Measurements from ENCODE around the gene MRPL43.
"Not testable (repeated sequence)": the region's sequence is repeated elsewhere in the genome, so short reads cannot be mapped to it uniquely, and the experiment has no call there.

Gene MRPL43

DNA sequence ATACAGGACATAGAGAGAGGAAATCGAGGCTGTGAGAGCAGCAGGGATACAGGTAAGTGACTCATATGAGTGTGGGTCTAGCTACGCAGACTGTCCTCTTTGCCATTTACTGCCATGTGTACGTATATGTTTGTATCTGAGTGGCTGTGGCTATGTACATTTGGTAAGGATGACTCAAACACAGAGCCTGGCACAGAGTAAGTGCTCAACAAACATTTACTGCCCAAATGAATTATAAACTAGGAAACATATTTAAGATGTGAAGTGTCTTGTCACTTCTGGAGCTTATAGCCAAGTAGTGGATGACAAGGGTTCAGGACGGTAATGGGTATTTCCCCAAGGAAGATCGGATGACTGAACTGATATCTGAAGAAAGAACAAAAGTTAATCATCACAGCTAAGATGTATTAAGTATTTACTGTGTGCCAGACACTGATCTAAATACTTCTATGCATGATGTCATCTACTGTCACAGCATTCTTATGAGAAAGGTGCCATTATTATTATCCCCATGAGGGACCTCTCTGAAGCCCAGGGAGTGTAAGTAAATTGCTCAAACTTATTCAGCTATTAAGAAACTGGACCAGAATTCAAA is 6.0 kb downstream of the MRPL43 start:
- DNase-seq, result no peak

DNA sequence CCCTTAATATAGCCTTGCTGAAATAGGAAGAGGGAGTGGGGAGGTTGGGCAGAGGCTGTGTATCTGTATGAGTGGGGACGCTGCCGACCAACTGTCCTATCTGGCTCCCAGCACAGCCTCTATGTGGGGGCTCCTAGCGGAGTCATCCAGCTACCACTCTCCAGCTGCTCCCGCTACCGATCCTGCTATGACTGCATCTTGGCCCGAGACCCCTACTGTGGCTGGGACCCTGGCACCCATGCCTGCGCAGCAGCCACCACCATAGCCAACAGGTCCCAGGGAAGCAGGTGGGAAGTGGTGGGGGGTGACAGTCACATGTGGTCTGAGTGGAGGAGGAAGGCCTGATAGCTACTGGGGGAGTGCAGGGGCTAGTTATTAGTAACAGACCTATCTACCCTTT is 6.6 kb downstream of the MRPL43 start:
- DNase-seq, result no peak

DNA sequence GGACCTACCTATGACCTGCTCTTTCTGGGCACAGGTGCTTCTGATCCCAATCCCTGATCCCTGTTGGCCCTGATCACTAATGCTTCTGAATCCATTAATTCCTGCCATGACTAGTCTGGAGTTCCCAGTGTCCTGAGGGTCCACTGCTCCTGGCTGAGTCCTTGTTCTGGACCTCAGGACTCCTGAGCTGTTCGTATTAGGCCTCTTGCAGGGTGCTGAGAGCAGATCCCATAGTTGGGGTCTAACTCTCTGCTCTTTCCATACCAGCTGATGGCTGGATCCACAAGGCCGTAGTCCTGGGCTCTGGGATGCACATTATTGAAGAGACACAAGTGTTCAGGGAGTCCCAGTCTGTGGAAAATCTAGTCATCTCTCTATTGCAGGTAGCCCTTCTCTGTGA is 7.0 kb downstream of the MRPL43 start:
- DNase-seq, result no peak

DNA sequence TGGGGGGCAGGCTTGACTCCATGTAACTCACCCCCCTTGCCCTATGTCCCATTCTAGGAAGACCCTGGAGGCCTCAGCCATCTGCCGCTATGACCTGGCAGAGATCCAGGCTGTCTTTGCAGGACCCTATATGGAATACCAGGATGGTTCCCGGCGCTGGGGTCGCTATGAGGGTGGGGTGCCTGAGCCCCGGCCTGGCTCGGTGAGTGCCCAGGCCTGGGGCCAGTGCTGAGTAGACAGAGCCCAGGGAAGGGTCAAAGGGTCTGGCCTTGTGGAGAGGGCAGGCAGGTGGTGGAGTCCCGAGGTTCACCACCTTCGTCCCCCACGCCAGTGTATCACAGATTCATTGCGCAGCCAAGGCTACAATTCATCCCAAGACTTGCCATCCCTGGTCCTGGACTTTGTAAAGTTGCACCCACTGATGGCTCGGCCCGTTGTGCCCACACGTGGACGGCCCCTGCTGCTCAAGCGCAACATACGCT is 7.5 kb downstream of the MRPL43 start:
- no peak for DNase-seq

DNA sequence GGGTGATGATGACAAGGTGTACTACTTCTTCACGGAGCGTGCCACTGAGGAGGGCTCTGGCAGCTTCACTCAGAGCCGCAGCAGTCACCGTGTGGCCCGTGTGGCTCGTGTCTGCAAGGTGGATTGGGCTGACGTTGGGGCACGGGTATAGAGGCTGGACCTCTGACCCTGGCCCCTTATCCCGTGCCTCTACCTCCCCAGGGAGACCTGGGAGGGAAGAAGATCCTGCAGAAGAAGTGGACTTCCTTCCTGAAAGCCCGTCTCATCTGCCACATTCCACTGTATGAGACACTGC is 8.4 kb downstream of the MRPL43 start:
- no peak for DNase-seq

DNA sequence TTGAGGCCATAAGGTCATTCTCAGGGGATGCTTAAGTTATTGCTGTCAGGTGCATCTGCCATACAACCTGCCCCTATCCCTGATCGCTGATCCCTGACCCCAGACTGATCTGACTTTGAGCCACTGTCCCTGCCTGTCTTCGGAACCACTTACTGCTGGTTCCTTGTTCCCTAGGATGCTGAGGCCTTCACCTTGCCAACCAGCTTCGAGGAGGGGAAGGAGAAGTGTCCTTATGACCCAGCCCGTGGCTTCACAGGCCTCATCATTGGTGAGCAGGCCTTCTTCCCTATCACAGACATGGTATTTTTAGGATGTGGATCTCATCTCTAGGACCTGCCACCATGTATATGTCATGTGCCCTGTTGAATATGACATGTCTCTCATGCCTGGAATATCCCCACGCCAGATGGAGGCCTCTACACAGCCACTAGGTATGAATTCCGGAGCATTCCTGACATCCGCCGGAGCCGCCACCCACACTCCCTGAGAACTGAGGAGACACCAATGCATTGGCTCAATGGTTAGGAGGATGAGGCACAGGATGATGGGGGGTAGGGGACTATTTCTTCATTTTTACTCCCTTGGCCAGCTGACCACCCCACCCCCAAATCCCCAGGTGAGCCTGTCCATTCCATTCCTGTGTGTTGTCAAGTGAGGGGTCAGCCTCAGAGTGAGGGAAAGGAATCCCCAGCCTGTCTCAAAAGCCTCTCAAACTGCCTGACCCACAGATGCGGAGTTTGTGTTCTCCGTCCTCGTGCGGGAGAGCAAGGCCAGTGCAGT is 9.0 kb downstream of the MRPL43 start:
- DNase-seq, result no peak

DNA sequence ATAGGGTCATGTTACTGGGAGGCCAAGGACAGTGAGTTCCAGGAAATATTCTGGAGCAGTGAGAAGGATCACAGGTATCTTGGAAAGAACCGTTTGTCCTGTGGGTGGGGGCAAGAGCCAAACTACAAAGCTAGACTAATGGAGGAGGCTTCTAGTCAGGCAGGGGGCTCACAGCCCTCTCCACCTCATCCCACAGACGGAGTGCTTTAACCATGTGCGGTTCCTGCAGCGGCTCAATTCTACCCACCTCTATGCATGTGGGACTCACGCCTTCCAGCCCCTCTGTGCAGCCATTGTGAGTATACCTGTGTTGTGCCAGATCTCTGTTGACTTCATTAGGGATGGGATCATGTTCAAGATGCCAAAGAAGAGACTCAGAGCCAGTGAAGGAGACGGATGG is 9.9 kb downstream of the MRPL43 start:
- DNase-seq, result no peak

DNA sequence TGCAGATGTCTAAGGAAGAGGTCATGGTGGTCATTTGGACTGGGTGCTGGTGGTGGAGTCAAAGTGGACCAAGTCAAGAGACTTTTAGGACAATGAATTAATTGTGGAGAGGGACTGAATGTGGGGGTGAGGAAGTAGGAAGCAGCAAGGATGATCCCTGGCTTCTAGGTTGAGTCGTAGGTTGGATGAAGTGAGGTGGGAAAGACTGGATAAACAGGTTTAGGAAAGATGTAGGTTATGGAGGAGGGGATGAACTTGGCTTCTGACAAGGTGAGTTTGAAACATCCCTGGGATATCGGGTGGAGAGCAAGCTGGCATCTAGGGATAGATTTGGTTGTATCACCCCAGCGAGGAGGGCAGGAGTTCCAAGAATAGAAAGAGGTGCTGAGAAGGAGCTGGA is 10.4 kb downstream of the MRPL43 start:
- no peak for DNase-seq

DNA sequence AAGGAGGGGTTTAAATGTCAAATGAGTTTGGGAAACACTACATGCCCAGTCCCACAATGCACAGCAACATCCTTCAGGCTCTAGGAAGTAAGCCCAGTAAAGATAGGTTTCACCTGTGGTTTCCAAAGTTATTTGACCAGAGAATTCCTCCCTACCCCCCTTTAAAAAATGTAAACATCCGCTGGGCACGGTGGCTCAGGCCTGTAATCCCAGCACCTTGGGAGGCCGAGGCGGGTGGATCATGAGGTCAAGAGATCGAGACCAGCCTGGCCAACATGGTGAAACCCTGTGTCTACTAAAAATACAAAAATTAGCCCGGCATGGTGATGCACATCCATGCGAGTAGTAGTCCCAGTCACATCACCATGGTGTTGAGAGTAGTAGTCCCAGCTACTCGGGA is 11.9 kb downstream of the MRPL43 start:
- DNase-seq, result not testable (repeated sequence)

DNA sequence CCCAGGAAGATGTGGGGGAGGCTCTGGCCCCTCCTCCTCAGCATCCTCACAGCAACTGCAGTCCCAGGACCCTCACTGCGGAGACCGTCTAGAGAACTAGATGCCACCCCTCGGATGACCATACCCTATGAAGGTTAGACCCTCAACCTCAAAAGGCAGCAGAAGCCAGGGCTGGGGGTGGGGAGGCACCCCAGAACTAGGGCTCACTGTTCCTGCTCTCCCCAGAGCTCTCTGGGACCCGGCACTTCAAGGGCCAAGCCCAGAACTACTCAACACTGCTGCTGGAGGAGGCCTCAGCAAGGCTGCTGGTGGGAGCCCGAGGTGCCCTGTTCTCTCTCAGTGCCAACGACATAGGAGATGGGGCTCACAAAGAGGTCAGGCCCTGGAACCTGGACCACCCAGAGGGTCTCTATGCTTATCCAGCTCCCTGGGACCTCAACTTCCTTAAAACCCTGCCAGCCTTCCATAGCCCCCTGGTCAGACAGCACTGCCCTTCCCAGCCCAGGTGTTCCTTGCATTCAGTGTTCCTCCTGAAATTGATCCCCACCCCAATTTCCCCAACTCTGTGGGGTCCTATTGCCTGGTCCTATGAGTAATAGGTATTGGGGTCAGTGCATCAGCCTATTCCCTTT is 14.3 kb downstream of the MRPL43 start:
- no peak for DNase-seq

DNA sequence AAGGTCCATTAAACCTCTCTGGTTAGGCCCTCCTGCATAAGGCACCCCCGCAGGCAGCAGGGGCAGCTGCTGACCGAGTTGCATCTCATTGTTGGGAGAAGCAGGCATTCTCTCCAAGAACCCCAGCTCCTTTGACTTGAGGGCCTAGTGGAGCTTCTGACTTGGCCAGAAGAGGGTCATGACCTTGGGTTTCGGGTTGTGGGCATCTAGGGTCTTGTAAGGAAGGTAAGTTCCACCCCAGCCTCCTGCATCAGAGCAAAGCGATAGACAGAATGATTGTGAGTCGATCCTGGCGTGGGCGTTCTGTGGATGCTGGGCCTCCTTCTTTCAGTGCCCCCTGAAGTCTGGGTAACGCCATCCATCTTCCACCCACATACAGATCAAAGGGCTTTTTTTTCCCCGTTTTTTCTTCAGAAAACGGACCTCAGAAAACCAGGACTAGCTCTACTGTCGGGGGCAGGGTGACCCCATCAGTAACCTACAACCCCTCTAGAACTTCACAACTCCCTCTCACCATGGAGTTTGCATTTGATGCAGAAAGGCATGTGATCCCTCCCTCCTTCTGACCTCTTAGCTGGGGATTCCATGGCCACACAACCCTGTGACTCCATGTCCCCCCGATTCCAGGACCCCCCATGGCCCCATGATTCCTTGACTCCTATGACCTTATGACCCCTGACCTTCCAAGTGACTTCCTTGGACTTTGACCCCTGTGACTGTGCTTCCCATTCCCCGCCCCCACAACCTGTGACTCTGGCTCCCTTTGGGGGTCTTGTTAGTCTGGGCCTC is 15.0 kb downstream of the MRPL43 start:
- no peak for DNase-seq

DNA sequence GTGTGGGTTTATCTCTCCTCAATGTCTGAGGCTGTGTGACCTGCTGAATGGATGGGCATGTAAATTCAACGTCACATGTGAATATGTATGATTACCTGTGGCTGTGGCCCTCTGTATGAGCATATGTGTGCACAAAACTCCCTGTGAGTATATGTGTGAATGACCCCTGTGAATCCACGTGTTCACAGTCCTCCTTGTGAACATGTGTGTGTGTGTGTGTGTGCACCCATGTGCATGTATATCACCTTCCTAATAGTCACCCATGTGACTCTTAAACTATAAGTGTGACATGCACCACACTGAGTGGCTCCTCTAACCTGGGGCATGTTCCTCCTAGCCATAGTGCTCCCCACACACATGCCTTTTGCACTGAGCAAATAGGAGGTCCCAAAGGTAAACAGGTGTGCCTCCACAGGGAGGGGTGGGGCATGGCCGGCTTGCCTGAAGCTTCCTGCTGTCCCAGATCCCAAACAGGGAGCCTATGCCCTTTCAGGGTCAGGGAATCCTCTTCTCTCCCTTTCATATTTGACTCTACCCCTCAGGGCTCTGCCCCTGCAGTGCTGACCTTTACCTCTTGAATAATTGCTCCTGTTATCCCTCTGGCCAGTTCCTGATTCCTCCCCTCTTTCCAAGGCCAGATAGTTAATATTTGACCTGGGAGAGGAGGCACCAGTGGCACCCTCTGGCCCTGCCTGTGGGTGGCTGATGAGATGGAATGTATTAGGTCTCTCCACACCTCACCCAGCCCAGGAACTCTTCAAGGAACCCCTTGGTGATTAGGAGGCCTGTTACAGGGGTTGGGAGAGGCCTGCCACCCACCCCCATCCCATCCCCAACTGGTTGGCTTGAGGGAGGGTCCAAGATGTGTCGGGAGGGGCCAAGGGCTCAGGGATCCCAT is 16.1 kb downstream of the MRPL43 start:
- DNase-seq, result no peak

DNA sequence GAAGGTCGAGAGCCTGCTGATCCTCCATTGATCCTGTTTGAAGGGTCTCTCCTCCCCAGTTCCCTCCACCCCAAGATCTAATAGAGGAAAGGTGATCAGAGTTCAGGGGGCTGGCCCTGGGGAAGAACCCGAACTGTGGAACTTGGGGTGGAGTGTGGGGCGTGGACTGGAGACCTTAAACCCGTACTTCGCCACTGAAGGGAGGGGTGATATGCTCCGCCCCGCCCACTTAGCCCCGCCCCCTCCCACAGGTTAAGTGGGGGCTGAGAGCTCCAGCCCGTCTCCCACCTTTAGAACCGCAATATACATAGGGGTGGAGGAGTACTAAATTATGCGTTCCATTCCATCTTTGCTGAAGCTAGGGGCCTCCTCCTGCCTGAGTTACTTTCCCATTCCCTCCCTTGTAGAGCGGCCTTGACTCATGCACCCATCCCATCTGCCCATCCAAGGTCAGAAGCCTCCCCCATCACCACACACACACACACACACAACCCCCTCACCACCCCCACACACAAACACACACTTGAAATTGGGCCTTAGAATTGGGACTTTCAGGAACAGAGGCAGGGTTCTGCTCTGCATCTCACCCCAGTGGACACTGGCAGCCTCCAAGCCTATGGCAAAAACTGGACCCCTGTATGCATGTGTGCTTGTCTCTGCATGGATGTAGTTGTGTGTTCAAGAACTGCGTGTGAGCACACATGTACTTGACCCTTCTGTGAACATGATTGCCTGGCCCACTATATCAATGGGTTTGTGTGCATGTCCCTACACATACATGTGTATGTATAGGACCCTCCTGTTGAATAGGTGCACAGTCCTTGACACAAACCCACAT is 17.0 kb downstream of the MRPL43 start:
- no peak for DNase-seq

DNA sequence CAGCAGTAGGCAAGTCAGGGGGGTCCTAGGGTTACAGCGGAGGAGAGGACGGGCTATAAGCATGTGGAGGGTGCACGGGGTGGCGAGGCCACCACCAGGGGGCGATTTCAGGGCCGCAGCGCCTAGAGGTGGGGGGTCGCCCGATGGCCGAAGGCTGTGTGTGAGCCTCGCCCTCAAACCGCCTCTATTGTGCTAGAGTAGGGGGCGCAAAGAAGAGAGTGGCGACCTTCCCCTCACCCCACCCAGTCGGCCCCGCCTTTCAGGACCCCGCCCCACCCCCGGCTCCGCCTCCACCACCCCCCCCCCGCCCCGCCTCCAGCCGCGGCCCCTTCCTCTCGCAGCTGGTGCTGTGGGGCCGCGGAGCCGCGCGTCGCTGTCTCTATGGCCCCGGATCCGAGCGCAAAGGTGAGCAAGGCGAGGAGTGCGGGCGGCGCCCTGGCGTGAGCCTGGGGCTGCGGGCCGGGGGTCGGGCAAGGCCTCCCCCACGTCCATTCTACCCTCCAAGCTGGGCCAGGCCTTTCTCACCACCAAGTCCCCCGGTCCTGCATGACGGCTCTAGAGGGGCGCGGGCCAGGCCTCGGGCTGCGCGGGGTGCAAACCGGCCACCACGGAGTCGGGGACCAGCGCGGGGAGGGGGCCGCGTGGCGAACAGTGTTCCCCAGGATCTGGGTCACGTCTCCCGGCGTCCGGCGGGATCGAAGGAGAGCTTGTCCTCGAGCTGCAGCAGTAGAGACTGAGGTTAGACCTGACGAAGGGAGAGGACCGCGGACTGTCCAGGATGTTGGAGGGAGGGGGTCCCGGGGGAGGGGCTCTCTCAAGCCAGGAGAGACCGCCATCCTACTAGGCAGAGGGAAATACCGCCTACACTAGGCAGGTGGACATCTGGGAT is 17.9 kb downstream of the MRPL43 start, which contains the start of gene SEMA4G:
Gene SEMA4G (plus strand): TSS at position 318 of the 889 bp plus-strand sequence. CDS start 3,409 bp downstream, outside the sequence.
- no peak for DNase-seq

DNA sequence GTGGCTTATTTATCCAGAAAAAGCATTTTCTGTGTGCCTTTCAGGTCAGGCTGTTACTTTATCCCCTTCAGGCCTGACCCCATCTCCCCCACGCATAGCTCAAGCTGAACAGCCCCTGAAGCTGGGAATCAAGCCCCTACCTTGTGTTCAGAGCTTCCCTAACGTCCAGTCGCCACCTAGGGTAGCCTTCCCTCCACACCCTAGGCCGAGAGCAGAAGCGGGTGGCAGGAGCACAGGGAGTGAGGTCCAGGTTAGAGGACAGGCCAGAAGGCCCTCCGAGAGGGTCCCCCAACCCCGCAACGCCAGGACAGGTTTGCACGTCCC is 18.5 kb downstream of the MRPL43 start:
- no peak for DNase-seq

DNA sequence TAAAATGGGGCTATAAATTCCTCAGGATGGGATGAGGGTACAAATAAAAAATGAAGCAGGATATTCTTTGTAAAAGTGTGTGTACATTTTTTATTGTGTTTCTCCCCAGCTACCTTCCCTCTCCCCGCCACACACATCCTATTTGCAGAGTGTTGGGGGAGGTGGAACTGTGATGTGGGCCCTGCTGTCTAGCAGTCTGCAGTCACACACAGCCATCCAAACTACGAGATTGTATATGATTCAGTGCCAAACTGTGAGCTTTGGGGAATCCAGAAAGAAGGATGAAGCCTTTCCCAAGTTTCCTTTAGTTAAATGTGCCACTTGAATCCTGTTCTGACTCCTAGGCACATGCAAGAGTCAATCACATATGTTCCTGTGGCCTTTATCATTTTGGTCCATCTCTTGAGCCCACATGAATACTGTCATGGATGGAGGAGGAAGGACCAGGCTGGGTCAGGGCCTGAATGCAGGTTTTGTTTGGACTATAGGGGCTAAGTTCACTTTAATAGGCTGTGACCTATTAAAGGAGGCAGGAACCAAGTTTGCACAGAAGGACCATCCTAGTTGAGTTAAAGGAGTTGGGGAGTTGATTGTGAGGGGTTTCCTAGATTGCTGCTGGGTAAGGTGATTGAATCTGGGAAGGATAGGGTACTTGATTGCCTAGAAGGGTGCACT is 19.1 kb downstream of the MRPL43 start:
- DNase-seq, result no peak

DNA sequence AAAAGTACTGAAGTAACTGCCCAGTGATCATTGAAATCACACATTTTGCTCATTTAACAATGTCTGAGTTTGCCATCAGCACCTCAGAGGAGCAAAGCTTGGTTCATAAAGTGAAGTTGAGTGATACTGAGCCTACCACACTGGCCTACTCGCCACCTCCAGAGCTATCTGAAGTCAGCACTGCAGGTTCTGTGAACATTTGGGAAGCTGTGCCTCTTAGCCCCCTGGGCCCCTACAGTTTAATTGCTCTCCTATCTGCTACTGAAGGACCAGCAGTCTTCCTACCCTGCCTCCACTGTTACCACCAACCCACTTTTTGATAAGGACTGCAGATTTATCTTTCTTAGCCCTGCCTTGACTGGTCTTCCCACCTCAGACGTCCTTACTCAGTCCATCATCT is 20.0 kb downstream of the MRPL43 start:
- DNase-seq, result no peak

DNA sequence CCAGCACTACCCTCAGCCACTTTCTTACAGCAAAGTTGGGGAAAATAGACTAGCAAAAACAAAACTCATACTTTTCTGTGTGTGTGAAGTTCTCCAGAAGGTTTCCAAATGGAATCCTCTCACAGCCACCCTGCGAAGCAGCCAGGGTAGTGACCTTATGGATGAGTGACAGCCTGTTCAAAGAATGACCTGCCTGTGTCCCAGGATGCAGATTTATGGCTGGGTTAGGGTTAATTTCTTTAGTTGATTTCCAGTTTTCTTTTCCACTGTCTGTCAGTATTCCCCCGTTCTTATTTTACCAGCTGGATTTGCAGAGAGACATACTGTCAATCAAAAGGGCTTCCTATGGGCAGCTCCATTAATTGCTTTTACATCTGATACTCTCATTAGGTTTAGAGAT is 20.4 kb downstream of the MRPL43 start:
- no peak for DNase-seq

DNA sequence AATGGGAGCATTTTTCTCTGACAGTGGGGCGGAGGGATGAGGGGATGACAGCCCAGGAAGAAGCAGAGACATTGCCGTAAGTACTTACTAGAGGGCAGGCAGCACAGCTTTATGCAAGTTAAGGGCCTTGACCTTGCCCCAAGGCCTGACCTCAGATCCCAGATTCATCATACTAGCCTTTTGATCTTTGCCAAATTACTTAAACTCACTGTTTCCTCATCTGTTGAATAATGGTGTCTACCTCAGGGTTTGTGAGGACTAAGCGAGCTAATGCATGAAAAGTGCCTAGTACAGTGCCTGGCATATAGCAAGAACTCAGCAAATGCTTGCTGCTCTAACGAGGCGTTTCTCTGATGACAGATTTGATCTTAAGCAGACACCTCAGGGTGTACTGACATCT is 21.5 kb downstream of the MRPL43 start:
- no peak for DNase-seq

DNA sequence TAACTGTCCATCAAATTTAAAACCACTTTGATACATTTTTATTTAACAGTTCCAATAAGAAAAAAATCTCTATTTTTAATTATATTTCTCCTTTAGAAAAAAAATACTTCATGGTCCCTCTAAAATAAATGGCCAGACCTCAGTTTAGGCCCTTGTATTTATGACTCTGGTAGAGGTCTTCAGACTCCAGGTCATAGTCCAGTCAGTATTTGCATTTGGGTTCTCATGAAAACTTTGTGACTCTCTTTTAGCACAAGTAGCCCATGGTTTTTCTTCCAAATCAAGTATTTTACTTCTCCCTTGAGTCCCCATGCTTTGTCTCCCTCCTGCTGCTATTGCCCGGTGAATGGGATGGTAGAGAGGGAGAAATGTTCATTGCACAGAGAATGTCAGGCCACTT is 23.5 kb downstream of the MRPL43 start:
- DNase-seq, result no peak

Measured in HCEC 1CT (cell line).